GM12878 (cell line): ENCODE results near the gene TOLLIP. TPM values are rescaled to one million over a fixed set of nuclear protein-coding genes. Genes with fewer than 3 reads are reported as not detected.

Experiments used
- ATAC-seq: fragments of 200-7000 bp; cut with Tn5 transposase; 3 replicates; pipeline ENCODE4 v1.9.1; 2020; ENCODE audit warnings: mild to moderate bottlenecking, moderate library complexity
- BruUV-seq: library from RNA; stranded (reverse); fragments of 400-500 nt; replicated peaks from 2 replicates; lab custom pipeline; 2021; lab: Mats Ljungman, UMichigan
- CTCF ChIA-PET: fragments of 300-600 bp; sonication (Branson Sonifier 250); formaldehyde crosslinking; extraction: SDS; loops from one replicate; lab custom pipeline; 2021; ENCODE audit warnings: inconsistent platforms; lab: Yijun Ruan, JAX
- POLR2A ChIA-PET: fragments of 350-600 bp; formaldehyde crosslinking; extraction: SDS; loops from one replicate; lab custom pipeline; 2021; ENCODE audit warnings: inconsistent platforms; lab: Charles Lee
- RAD21 ChIA-PET: fragments of 300-600 bp; sonication (Branson Sonifier 250); formaldehyde crosslinking; loops from one replicate; lab custom pipeline; 2023; ENCODE audit warnings: antibody characterized with exemption; ENCODE audit not compliant: unreplicated experiment; lab: Charles Lee
- SMC1A ChIA-PET: fragments of 300-600 bp; sonication (Branson Sonifier 250); formaldehyde crosslinking; loops from one replicate; lab custom pipeline; 2023; ENCODE audit not compliant: unreplicated experiment, uncharacterized antibody; lab: Charles Lee
- DNase-seq: peaks from one replicate; pipeline ENCODE4 v3.0.0-alpha.2; 2011; ENCODE audit warnings: low read depth, low spot score
- FAIRE-seq: peaks from 3 replicates; lab custom pipeline; 2011; peaks lifted over from hg19 to GRCh38; lab: Jason Lieb, UNC
- H2AFZ ChIP-seq: 2 replicates; pipeline ENCODE4 v1.6.0; 2011; ENCODE audit warnings: low read depth, low read length, control low read depth; ENCODE audit not compliant: control insufficient read depth
- H3K27ac ChIP-seq: 2 replicates; pipeline ENCODE4 v1.5.1; 2011; ENCODE audit warnings: control low read depth; ENCODE audit not compliant: control insufficient read depth, insufficient read depth
- H3K27me3 ChIP-seq, 2 experiments: replicated peaks in 1 of 2; 2 replicates each; pipeline versions ENCODE4 v1.6.0 to v1.6.1; 2011; ENCODE audit warnings: low read length in 1 of 2; ENCODE audit not compliant: control insufficient read depth in 2 of 2, insufficient read depth in 2 of 2
- H3K36me3 ChIP-seq, 2 experiments: 2 replicates each; pipeline ENCODE4 v1.5.1; 2011; ENCODE audit warnings: low read length in 1 of 2; ENCODE audit not compliant: control insufficient read depth in 2 of 2, insufficient read depth in 2 of 2
- H3K4me1 ChIP-seq: 2 replicates; pipeline ENCODE4 v1.6.1; 2011; ENCODE audit warnings: mild to moderate bottlenecking, low read length, moderate library complexity, mixed read lengths; ENCODE audit not compliant: control insufficient read depth, insufficient read depth
- H3K4me2 ChIP-seq: 2 replicates; pipeline ENCODE4 v1.6.0; 2011; ENCODE audit warnings: control low read depth; ENCODE audit not compliant: control insufficient read depth, insufficient read depth
- H3K4me3 ChIP-seq: fragments of 200-600 bp; sonication (generic); 2 replicates; pipeline ENCODE4 v1.5.1; 2016
- H3K79me2 ChIP-seq: 2 replicates; pipeline ENCODE4 v1.6.0; 2011; ENCODE audit warnings: low read length; ENCODE audit not compliant: control insufficient read depth, insufficient read depth
- H3K9ac ChIP-seq: 2 replicates; pipeline ENCODE4 v1.8.0; 2011; ENCODE audit warnings: low read length, control low read depth, mixed read lengths; ENCODE audit not compliant: control insufficient read depth, insufficient read depth
- H3K9me3 ChIP-seq: replicated peaks from 3 replicates; pipeline ENCODE4 v1.5.1; 2011; ENCODE audit warnings: mild to moderate bottlenecking, low read length; ENCODE audit not compliant: control insufficient read depth, insufficient read depth
- H4K20me1 ChIP-seq: 2 replicates; pipeline ENCODE4 v1.6.0; 2011; ENCODE audit not compliant: control insufficient read depth, insufficient read depth
- BACH1 ChIP-seq: fragments of 450-650 bp; IDR thresholded peaks from 2 replicates; pipeline ENCODE4 v1.6.1; 2017; ENCODE audit warnings: mild to moderate bottlenecking, borderline replicate concordance
- CHD1 ChIP-seq: IDR thresholded peaks from 2 replicates; pipeline ENCODE4 v1.6.1; 2012; ENCODE audit warnings: low read depth, low read length, improper control_type of control experiment
- E2F4 ChIP-seq: IDR thresholded peaks from 2 replicates; pipeline ENCODE4 v1.6.1; 2012; ENCODE audit warnings: low read depth, low read length, improper control_type of control experiment
- E4F1 ChIP-seq: fragments of 450-650 bp; IDR thresholded peaks from 2 replicates; pipeline ENCODE4 v1.6.1; 2018; ENCODE audit warnings: borderline replicate concordance, mild to moderate bottlenecking; ENCODE audit not compliant: partially characterized antibody
- PAX5 ChIP-seq: IDR thresholded peaks from 2 replicates; pipeline ENCODE4 v1.6.1; 2011; ENCODE audit warnings: low read depth, low read length, borderline replicate concordance
- POLR2AphosphoS5 ChIP-seq: IDR thresholded peaks from 2 replicates; pipeline ENCODE4 v1.6.1; 2011; ENCODE audit warnings: mild to moderate bottlenecking, low read length, inconsistent platforms
- RELA ChIP-seq: fragments of 450-650 bp; IDR thresholded peaks from 2 replicates; pipeline ENCODE4 v1.8.0; 2014; ENCODE audit warnings: borderline replicate concordance; ENCODE audit not compliant: partially characterized antibody
- SREBF2 ChIP-seq: IDR thresholded peaks from 2 replicates; pipeline ENCODE4 v1.6.1; 2012; ENCODE audit warnings: mild to moderate bottlenecking, low read length
- ZNF622 ChIP-seq: fragments of 450-650 bp; IDR thresholded peaks from 2 replicates; pipeline ENCODE4 v1.6.1; 2017; ENCODE audit warnings: mild to moderate bottlenecking, inconsistent platforms
- WGBS: methylation state at CpG from one replicate; pipeline ENCODE4 v1.1.6; 2016; ENCODE audit warnings: low lambda C conversion rate; ENCODE audit not compliant: insufficient replicate concordance, insufficient coverage; ENCODE audit errors: missing lambda C conversion rate; 5-methylcytosine and 5-hydroxymethylcytosine counted together
- in situ Hi-C: fragments of 300-500 bp; cut with MboI; formaldehyde crosslinking; loops from 9 replicates; pipeline ENCODE4 v1.14.3; 2018; ENCODE audit warnings: mixed read lengths
- intact Hi-C: fragments of 100-400 bp; cut with micrococcal nuclease; formaldehyde crosslinking; loops from one replicate; pipeline ENCODE4 v1.14.2; 2022; ENCODE audit not compliant: unreplicated experiment
- polyA plus RNA-seq, 11 experiments: library from polyadenylated mRNA; depleted of rRNA in 4 of 11; unstranded in 6 of 11; stranded (reverse) in 5 of 11; fragments of >200 nt; fragmentation: Nextera tagmentation in 4 of 11; fragmentation: Illumina TruSeq in 1 of 11; extraction: Ambion mirVana in 4 of 11; extraction: Trizol in 1 of 11; gene quantifications; 1 replicate in 1 of 11; 2 replicates in 10 of 11; pipeline versions ENCODE4 v1.2.1 to v1.2.3, GENCODE V29; 2011 to 2016; ENCODE audit warnings: inconsistent platforms in 2 of 11, missing spikeins in 2 of 11, low read depth in 1 of 11
- total RNA-seq, 4 experiments: library from RNA; depleted of rRNA in 3 of 4; stranded (reverse); fragments of >200 nt in 3 of 4; fragmentation: Illumina TruSeq in 1 of 4; extraction: Trizol in 1 of 4; gene quantifications; 2 replicates each; pipeline versions ENCODE4 v1.2.1 to v1.2.3, GENCODE V29; 2013 to 2021
- TF ChIP-seq, protein P1 (sequence below): fragments of 450-650 bp; IDR thresholded peaks from 2 replicates; pipeline ENCODE4 v1.6.1; 2016; ENCODE audit warnings: mild to moderate bottlenecking, moderate library complexity, borderline replicate concordance

Gene TOLLIP
- total and polyA plus RNA-seq, 10 of the 15 experiments (the other 5 are each of a cell fraction or from before 2014, with no cell fraction given) = 0.47 to 39.5 (median 21.6) TPM

- no peaks in the 10 kb centered on the region for H3K27me3 ChIP-seq
- no peak overlapping the region for H3K4me3 ChIP-seq
- H3K9ac ChIP-seq = no peak overlapping the region
- ATAC-seq = no peak
- ChIA-PET POLR2A (no interaction called here), CTCF (no interaction called here), SMC1A (no interaction called here), RAD21 (no interaction called here)
- H3K27ac ChIP-seq = no peak overlapping the region
- no peak for FAIRE-seq
- no peak overlapping the region for H2AFZ ChIP-seq
- in situ Hi-C loops (no loop called here), intact Hi-C loops (no loop called here)
- no TSS peak for BruUV-seq
- 77% methylated on average over 33 of the region's 33 CpGs for WGBS
- H3K79me2 ChIP-seq = no peaks in the 10 kb centered on the region
- H3K36me3 ChIP-seq = no peaks in the 10 kb centered on the region
- H4K20me1 ChIP-seq = no peaks in the 10 kb centered on the region
- peaks cover 8% of the 10 kb centered on the region for H3K4me1 ChIP-seq
- no peak overlapping the region for H3K4me2 ChIP-seq
- no peaks in the 10 kb centered on the region; the same call in 2 of the 3 replicates for H3K9me3 ChIP-seq
- DNase-seq = no peak
- no peak for TF ChIP-seq SREBF2
- TF ChIP-seq ZNF622 = no peak
- no peak for TF ChIP-seq POLR2AphosphoS5
- TF ChIP-seq E4F1 = no peak
- TF ChIP-seq PAX5 = no peak
- TF ChIP-seq E2F4 = no peak
- TF ChIP-seq CHD1 = no peak
- no peak for TF ChIP-seq RELA
- TF ChIP-seq BACH1 = no peak
- TF ChIP-seq, protein P1, sequence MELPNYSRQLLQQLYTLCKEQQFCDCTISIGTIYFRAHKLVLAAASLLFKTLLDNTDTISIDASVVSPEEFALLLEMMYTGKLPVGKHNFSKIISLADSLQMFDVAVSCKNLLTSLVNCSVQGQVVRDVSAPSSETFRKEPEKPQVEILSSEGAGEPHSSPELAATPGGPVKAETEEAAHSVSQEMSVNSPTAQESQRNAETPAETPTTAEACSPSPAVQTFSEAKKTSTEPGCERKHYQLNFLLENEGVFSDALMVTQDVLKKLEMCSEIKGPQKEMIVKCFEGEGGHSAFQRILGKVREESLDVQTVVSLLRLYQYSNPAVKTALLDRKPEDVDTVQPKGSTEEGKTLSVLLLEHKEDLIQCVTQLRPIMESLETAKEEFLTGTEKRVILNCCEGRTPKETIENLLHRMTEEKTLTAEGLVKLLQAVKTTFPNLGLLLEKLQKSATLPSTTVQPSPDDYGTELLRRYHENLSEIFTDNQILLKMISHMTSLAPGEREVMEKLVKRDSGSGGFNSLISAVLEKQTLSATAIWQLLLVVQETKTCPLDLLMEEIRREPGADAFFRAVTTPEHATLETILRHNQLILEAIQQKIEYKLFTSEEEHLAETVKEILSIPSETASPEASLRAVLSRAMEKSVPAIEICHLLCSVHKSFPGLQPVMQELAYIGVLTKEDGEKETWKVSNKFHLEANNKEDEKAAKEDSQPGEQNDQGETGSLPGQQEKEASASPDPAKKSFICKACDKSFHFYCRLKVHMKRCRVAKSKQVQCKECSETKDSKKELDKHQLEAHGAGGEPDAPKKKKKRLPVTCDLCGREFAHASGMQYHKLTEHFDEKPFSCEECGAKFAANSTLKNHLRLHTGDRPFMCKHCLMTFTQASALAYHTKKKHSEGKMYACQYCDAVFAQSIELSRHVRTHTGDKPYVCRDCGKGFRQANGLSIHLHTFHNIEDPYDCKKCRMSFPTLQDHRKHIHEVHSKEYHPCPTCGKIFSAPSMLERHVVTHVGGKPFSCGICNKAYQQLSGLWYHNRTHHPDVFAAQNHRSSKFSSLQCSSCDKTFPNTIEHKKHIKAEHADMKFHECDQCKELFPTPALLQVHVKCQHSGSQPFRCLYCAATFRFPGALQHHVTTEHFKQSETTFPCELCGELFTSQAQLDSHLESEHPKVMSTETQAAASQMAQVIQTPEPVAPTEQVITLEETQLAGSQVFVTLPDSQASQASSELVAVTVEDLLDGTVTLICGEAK = no peak
Observed at GRCh38 chr11:1338201-1339065, 29.0 kb upstream of the TOLLIP start.
